ENCODE results near the gene HEATR3.

The HEATR3 gene

GRCh38 chr16:50065624-50066481, at the start of gene HEATR3:
HEATR3 (plus strand) TSS chr16:50065970; CDS start chr16:50066132, 162 bp downstream.
- peak; percentile 83 for DNase-seq

- DNase-seq: no peak
Observed at GRCh38 chr16:50017553-50017952, 48.2 kb upstream of the HEATR3 start.

- DNase-seq: no peak
Observed at GRCh38 chr16:50021544-50021943, 44.2 kb upstream of the HEATR3 start.

- no peak for DNase-seq
Observed at GRCh38 chr16:50023641-50024040, 42.1 kb upstream of the HEATR3 start.

GRCh38 chr16:50024207-50024606, 41.6 kb upstream of the HEATR3 start:
- DNase-seq: no peak

- DNase-seq: peak; percentile 88
Observed at GRCh38 chr16:50024684-50025536, 40.9 kb upstream of the HEATR3 start, which contains the start of gene CNEP1R1. CNEP1R1 (plus strand) TSS chr16:50025225; CDS start chr16:50025316, 91 bp downstream.

- no peak for DNase-seq
Observed at GRCh38 chr16:50025537-50025931, 40.2 kb upstream of the HEATR3 start.

GRCh38 chr16:50027829-50028228, 37.9 kb upstream of the HEATR3 start:
- DNase-seq: no peak

GRCh38 chr16:50035468-50035992, 30.2 kb upstream of the HEATR3 start:
- DNase-seq: no peak

GRCh38 chr16:50036426-50036825, 29.3 kb upstream of the HEATR3 start:
- DNase-seq: no peak

GRCh38 chr16:50037662-50038220, 28.0 kb upstream of the HEATR3 start:
- DNase-seq: no peak

- DNase-seq: no peak
Observed at GRCh38 chr16:50038286-50038685, 27.5 kb upstream of the HEATR3 start.

- no peak for DNase-seq
Observed at GRCh38 chr16:50038756-50039529, 26.8 kb upstream of the HEATR3 start.

GRCh38 chr16:50040018-50040417, 25.8 kb upstream of the HEATR3 start:
- no peak for DNase-seq

- DNase-seq: no peak
Observed at GRCh38 chr16:50040710-50041109, 25.1 kb upstream of the HEATR3 start.

GRCh38 chr16:50043358-50043757, 22.4 kb upstream of the HEATR3 start:
- DNase-seq: no peak

GRCh38 chr16:50045412-50045811, 20.4 kb upstream of the HEATR3 start:
- DNase-seq: no peak

- no peak for DNase-seq
Observed at GRCh38 chr16:50046853-50047252, 18.9 kb upstream of the HEATR3 start.

- DNase-seq: no peak
Observed at GRCh38 chr16:50047864-50048263, 17.9 kb upstream of the HEATR3 start.

GRCh38 chr16:50050802-50051201, 15.0 kb upstream of the HEATR3 start:
- no peak for DNase-seq

- DNase-seq: no peak
Observed at GRCh38 chr16:50056226-50056625, 9.5 kb upstream of the HEATR3 start.

GRCh38 chr16:50058091-50058771, 7.5 kb upstream of the HEATR3 start:
- DNase-seq: no peak
